ENCODE results near the gene NUBP2.

The NUBP2 gene

DNA sequence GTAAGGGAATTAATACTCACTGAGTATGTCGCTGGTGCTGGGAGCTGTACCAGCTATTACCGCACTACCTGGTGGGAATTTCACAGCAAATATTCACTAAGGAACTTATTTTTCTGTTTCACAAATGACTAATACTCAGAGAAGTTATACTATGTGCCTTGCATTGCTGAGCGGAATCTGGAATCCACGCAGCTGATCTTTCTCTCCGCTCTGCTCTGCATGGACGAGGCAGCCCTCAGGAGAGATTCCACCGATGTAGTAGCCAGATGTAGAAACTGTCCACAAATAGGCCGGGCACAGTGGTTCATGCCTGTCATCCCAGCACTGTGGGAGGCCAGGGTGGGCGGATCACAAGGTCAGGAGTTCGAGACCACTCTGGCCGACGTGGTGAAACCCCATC, 28.6 kb upstream of the NUBP2 start:
- ChIA-PET POLR2A (interaction anchor here (0.7 to 1.1 kb wide), 2 partner anchors 14 to 18 kb away, joined by 3 read pairs; partner anchors contain the start of genes EME2 and MRPS34), CTCF (interaction anchor here (0.7 kb wide), 1 partner anchor 10 kb away, joined by 9 read pairs; no protein-coding TSS in a partner anchor)
- no peak for TF ChIP-seq ZNF391 (tag by site-specific recombination; IDR thresholded peaks at IDR 0.05; ENCODE audit: borderline replicate concordance, low read depth)
- TF ChIP-seq ZNF248 (tag by site-specific recombination; IDR thresholded peaks at IDR 0.05) = no peak
- TF ChIP-seq MZF1 (tag by site-specific recombination; IDR thresholded peaks at IDR 0.05; ENCODE audit: borderline replicate concordance) = no peak
- TF ChIP-seq ZNF221 (tag by site-specific recombination; IDR thresholded peaks at IDR 0.05; ENCODE audit: borderline replicate concordance) = no peak
- no peak for TF ChIP-seq KLF8 (tag by site-specific recombination; IDR thresholded peaks at IDR 0.05)
- TF ChIP-seq, protein P1, sequence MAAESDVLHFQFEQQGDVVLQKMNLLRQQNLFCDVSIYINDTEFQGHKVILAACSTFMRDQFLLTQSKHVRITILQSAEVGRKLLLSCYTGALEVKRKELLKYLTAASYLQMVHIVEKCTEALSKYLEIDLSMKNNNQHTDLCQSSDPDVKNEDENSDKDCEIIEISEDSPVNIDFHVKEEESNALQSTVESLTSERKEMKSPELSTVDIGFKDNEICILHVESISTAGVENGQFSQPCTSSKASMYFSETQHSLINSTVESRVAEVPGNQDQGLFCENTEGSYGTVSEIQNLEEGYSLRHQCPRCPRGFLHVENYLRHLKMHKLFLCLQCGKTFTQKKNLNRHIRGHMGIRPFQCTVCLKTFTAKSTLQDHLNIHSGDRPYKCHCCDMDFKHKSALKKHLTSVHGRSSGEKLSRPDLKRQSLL (tag by site-specific recombination; IDR thresholded peaks at IDR 0.05) = no peak
- Histone ChIP-seq H3K36me3 (ENCODE audit: control insufficient read depth in 2 of 2, insufficient read depth in 1 of 2, low read length in 2 of 2) (peaks cover 14 to 54% of the 10 kb centered on the region in 2 experiments; a peak in 2 of 3 replicates), H3K4me1 (ENCODE audit: control insufficient read depth, insufficient read depth, low read length) (no peaks in the 10 kb centered on the region), H3K27ac (ENCODE audit: extremely low read depth, low read depth, low read length) (no peak overlapping the region), H3K9me3 (ENCODE audit: control insufficient read depth, insufficient read depth, low read depth, low read length) (no peaks in the 10 kb centered on the region), H3K4me3 (ENCODE audit: low read depth, low read length) (no peak overlapping the region)

DNA sequence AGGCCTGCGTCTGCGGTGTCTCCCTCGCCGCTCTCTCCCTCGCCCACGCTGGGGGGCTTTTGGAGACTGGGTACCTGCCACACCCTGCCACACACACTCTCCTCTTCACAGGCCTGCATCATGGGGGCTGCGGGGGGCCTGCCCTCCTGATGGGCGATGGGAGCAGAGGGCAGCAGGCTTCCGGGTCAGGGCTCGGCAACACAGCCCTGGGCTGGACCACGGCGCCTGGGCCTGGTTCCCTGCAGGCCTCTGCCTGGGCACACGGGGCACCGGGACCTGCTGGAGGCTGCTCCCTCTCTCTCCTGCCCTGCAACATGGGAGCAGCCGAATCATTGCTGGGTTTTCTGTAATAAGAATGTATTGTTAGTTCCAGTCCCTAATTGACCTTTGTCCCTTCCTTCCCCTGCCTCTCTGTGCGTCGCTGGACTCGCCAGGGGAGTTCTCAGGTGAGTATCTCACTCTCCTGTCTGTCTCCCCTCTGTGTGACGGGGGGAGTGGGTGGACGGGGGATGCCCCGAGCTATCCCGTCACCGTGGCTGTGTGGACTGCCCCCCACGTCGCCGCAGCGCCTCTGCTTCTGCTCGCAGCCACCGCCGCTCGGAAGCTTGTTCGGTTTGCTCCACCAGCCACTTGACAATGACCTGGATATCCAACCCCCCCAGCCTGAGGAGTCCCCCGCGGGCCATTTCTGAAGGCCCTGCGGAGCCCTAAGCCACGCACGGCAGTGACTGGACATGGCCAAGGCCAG, 24.9 kb upstream of the NUBP2 start:
- Histone ChIP-seq H3K36me3 (ENCODE audit: control insufficient read depth in 2 of 2, insufficient read depth in 1 of 2, low read length in 2 of 2) (peaks cover 4 to 61% of the 10 kb centered on the region in 2 experiments; a peak in 2 of 3 replicates), H3K9me3 (ENCODE audit: control insufficient read depth, insufficient read depth, low read depth, low read length) (no peaks in the 10 kb centered on the region), H3K4me3 (ENCODE audit: low read depth, low read length) (no peak overlapping the region), H3K4me1 (ENCODE audit: control insufficient read depth, insufficient read depth, low read length) (no peaks in the 10 kb centered on the region), H3K27ac (ENCODE audit: extremely low read depth, low read depth, low read length) (no peak overlapping the region)
- ChIA-PET POLR2A (no interaction called here), CTCF (no interaction called here)
- TF ChIP-seq ZNF785 (tag by site-specific recombination; IDR thresholded peaks at IDR 0.05) = no peak
- no peak for TF ChIP-seq ZNF341 (tag by site-specific recombination; IDR thresholded peaks at IDR 0.05; ENCODE audit: low read depth)
- no peak for TF ChIP-seq ZBTB49 (tag by site-specific recombination; IDR thresholded peaks at IDR 0.05; ENCODE audit: low read depth)

- no peaks in the 10 kb centered on the region for H3K9me3 ChIP-seq (ENCODE audit: control insufficient read depth, insufficient read depth, low read depth, low read length)
- ChIA-PET POLR2A (no interaction called here), CTCF (no interaction called here)
- H3K36me3 ChIP-seq (ENCODE audit: control insufficient read depth in 2 of 2, insufficient read depth in 1 of 2, low read length in 2 of 2) = peaks cover 2 to 66% of the 10 kb centered on the region in 2 experiments; a peak in 2 of 3 replicates
- no peak overlapping the region for H3K27ac ChIP-seq (ENCODE audit: extremely low read depth, low read depth, low read length)
- H3K4me3 ChIP-seq (ENCODE audit: low read depth, low read length) = no peak overlapping the region
- H3K4me1 ChIP-seq (ENCODE audit: control insufficient read depth, insufficient read depth, low read length) = no peaks in the 10 kb centered on the region
- TF ChIP-seq ZNF701 (tag by site-specific recombination; IDR thresholded peaks at IDR 0.05) (no peak), SALL2 (tag by site-specific recombination; IDR thresholded peaks at IDR 0.05; ENCODE audit: borderline replicate concordance) (no peak), ZNF707 (tag by site-specific recombination; IDR thresholded peaks at IDR 0.05) (no peak), ZNF664 (tag by site-specific recombination; IDR thresholded peaks at IDR 0.05) (no peak)
Measured at GRCh38 chr16:1758923-1759322, 23.8 kb upstream of the NUBP2 start.

GRCh38 chr16:1759511-1759910, 23.2 kb upstream of the NUBP2 start:
- Histone ChIP-seq H3K36me3 (ENCODE audit: control insufficient read depth in 2 of 2, insufficient read depth in 1 of 2, low read length in 2 of 2) (peaks cover 0 to 69% of the 10 kb centered on the region in 2 experiments; a peak in 2 of 3 replicates), H3K4me1 (ENCODE audit: control insufficient read depth, insufficient read depth, low read length) (no peaks in the 10 kb centered on the region), H3K4me3 (ENCODE audit: low read depth, low read length) (no peak overlapping the region), H3K27ac (ENCODE audit: extremely low read depth, low read depth, low read length) (no peak overlapping the region), H3K9me3 (ENCODE audit: control insufficient read depth, insufficient read depth, low read depth, low read length) (no peaks in the 10 kb centered on the region)
- CTCF ChIA-PET = no interaction called here
- no peak for TF ChIP-seq ZNF792 (tag by site-specific recombination; IDR thresholded peaks at IDR 0.05)
- no peak for TF ChIP-seq ZNF521 (tag by site-specific recombination; IDR thresholded peaks at IDR 0.05)
- no peak for TF ChIP-seq ZFP41 (tag by site-specific recombination; IDR thresholded peaks at IDR 0.05; ENCODE audit: borderline replicate concordance)
- TF ChIP-seq ZNF610 (tag by site-specific recombination; IDR thresholded peaks at IDR 0.05; ENCODE audit: borderline replicate concordance) = no peak
- no peak for TF ChIP-seq OSR2 (tag by site-specific recombination; IDR thresholded peaks at IDR 0.05)
- no peak for TF ChIP-seq WT1 (tag by site-specific recombination; IDR thresholded peaks at IDR 0.05)
- no peak for TF ChIP-seq GLI2 (tag by site-specific recombination; IDR thresholded peaks at IDR 0.05; ENCODE audit: borderline replicate concordance, low read depth)
- no peak for TF ChIP-seq ZNF837 (tag by site-specific recombination; IDR thresholded peaks at IDR 0.05)
- POLR2A ChIA-PET = no interaction called here

Measured in HEK293 (cell line).